Measurements from ENCODE around the gene KCNK5. TPM values are rescaled to one million over a fixed set of nuclear protein-coding genes. Genes with fewer than 3 reads are reported as not detected.

Gene KCNK5
- total and polyA plus RNA-seq, 2 experiments from 2014 or later, result 6.6 to 11.4 TPM

DNA sequence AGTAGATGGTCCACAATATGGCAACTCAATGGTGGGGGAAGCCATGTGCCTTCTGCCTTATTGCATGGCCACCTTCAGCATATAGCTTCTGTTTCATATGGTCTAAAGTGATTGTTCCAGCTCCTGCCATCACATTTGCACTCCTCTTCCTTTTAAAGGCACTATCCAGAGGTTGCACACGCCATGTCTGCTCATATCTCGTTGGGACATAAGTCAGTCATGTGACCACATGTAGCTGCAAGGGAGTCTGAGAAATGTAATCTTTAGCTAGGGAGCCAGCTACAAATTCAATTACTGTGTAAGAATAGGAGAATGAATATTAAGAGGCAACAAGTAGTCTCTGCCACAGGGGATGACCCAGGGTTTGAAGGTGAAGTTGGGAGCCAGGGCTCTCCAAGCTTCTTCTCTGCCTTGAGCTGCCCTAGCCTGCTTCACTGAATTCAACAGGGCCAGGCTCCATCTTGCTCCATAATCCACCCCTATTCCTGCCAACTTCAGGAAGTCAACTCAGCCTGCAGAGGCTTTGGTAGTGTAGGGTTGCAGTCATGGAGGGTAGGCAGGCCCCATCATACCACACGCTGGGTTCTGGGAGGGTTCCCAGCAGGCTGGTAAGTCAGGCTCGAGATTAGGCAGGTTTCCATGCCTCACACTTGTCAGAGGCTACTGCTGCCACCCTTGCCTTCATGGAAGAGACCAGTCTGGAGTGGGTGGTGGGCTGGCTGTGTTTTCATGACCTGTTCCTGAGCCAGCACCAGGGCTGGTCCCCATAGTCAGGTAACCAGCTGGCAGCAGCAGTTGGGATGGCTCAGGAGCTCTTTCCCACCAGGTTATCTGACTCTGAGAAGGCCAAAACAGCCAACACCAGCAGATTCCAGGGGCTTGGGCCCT, 57.5 kb downstream of the KCNK5 start:
- Histone ChIP-seq H3K36me3 (replicated peaks; ENCODE audit: insufficient read depth, low read depth) (no peaks in the 10 kb centered on the region), H3K27ac (no peak overlapping the region), H3K4me2 (no peak overlapping the region), H3K79me2 (no peaks in the 10 kb centered on the region), H2AFZ (no peak overlapping the region), H3K27me3 (no peaks in the 10 kb centered on the region), H3K4me1 (ENCODE audit: insufficient read depth) (no peaks in the 10 kb centered on the region), H3K9me2 (replicated peaks; ENCODE audit: insufficient read depth) (no peaks in the 10 kb centered on the region), H3K4me3 (no peak overlapping the region), H4K20me1 (ENCODE audit: insufficient read depth, poor library complexity, severe bottlenecking) (no peaks in the 10 kb centered on the region), H3K9me3 (ENCODE audit: low read depth) (peaks cover under 1% of the 10 kb centered on the region)
- 83% methylated on average over 4 of the region's 4 CpGs for WGBS (ENCODE audit: low lambda C conversion rate, missing lambda C conversion rate)
- DNase-seq (ENCODE audit: low spot score), result no peak
- TF ChIP-seq EZH2phosphoT487 (IDR thresholded peaks at IDR 0.05; ENCODE audit: low read depth, severe bottlenecking, unreplicated experiment) (no peak), EZH2 (IDR thresholded peaks at IDR 0.05; ENCODE audit: borderline replicate concordance) (no peak)
- TF ChIP-seq, protein P1, sequence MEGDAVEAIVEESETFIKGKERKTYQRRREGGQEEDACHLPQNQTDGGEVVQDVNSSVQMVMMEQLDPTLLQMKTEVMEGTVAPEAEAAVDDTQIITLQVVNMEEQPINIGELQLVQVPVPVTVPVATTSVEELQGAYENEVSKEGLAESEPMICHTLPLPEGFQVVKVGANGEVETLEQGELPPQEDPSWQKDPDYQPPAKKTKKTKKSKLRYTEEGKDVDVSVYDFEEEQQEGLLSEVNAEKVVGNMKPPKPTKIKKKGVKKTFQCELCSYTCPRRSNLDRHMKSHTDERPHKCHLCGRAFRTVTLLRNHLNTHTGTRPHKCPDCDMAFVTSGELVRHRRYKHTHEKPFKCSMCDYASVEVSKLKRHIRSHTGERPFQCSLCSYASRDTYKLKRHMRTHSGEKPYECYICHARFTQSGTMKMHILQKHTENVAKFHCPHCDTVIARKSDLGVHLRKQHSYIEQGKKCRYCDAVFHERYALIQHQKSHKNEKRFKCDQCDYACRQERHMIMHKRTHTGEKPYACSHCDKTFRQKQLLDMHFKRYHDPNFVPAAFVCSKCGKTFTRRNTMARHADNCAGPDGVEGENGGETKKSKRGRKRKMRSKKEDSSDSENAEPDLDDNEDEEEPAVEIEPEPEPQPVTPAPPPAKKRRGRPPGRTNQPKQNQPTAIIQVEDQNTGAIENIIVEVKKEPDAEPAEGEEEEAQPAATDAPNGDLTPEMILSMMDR (IDR thresholded peaks at IDR 0.05; ENCODE audit: poor library complexity), result no peak

DNA sequence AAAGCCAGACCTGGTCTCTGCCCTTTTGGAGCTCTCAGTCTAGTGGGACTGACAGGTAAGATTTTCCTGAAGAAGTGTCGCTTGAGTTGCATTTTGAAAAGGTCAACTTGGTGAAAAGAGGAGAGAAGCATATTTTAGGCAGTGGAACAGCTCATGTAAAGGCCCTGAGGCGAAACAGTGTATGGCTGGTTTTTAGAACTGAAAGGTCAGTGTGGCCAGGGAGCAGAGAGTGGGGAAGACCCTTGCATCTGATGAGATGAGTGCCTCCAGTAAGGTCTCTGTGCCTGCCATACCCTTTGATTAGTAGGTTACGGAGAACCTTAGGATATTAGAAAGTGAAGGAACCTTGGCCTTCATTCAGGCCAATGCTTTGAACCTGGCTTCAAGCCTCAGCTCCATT, 58.4 kb downstream of the KCNK5 start:
- Histone ChIP-seq H3K4me1 (ENCODE audit: insufficient read depth) (no peaks in the 10 kb centered on the region), H3K9me2 (replicated peaks; ENCODE audit: insufficient read depth) (no peaks in the 10 kb centered on the region), H4K20me1 (ENCODE audit: insufficient read depth, poor library complexity, severe bottlenecking) (no peaks in the 10 kb centered on the region), H3K4me2 (no peak overlapping the region), H3K79me2 (no peaks in the 10 kb centered on the region), H3K9me3 (ENCODE audit: low read depth) (no peaks in the 10 kb centered on the region), H3K27ac (no peak overlapping the region), H2AFZ (no peak overlapping the region), H3K36me3 (replicated peaks; ENCODE audit: insufficient read depth, low read depth) (no peaks in the 10 kb centered on the region), H3K4me3 (no peak overlapping the region), H3K27me3 (no peaks in the 10 kb centered on the region)
- 89% methylated on average over 3 of the region's 3 CpGs for WGBS (ENCODE audit: low lambda C conversion rate, missing lambda C conversion rate)
- no peak for TF ChIP-seq EZH2phosphoT487 (IDR thresholded peaks at IDR 0.05; ENCODE audit: low read depth, severe bottlenecking, unreplicated experiment)
- TF ChIP-seq, protein P1 (IDR thresholded peaks at IDR 0.05; ENCODE audit: poor library complexity), result no peak
- TF ChIP-seq EZH2 (IDR thresholded peaks at IDR 0.05; ENCODE audit: borderline replicate concordance), result no peak
- no peak for DNase-seq (ENCODE audit: low spot score)

DNA sequence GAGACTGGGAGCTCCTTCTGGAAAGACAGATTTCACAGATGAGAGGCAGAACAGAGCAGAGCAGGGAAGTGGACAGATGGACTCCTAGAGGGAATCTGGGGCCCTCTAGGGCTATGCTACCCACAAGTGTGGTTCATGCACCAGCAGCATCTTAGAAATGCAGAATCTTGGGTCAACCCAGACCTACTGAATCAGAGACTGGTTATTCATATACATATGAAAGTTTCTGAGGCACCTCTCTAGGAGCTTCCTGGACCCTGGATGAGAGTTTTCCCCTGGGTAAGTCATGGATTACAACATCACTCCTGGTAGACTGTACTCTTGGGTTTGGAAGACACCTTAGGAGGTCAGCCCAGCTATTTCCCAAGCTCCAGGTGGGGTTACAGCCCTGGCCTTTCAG, 58.9 kb downstream of the KCNK5 start:
- Histone ChIP-seq H3K4me3 (no peak overlapping the region), H3K27me3 (no peaks in the 10 kb centered on the region), H3K4me1 (ENCODE audit: insufficient read depth) (no peaks in the 10 kb centered on the region), H3K36me3 (replicated peaks; ENCODE audit: insufficient read depth, low read depth) (no peaks in the 10 kb centered on the region), H2AFZ (no peak overlapping the region), H3K79me2 (no peaks in the 10 kb centered on the region), H3K27ac (no peak overlapping the region), H3K9me3 (ENCODE audit: low read depth) (no peaks in the 10 kb centered on the region), H3K4me2 (no peak overlapping the region), H4K20me1 (ENCODE audit: insufficient read depth, poor library complexity, severe bottlenecking) (no peaks in the 10 kb centered on the region), H3K9me2 (replicated peaks; ENCODE audit: insufficient read depth) (no peaks in the 10 kb centered on the region)
- TF ChIP-seq, protein P1 (IDR thresholded peaks at IDR 0.05; ENCODE audit: poor library complexity), result no peak
- TF ChIP-seq EZH2 (IDR thresholded peaks at IDR 0.05; ENCODE audit: borderline replicate concordance) (no peak), EZH2phosphoT487 (IDR thresholded peaks at IDR 0.05; ENCODE audit: low read depth, severe bottlenecking, unreplicated experiment) (no peak)
- DNase-seq (ENCODE audit: low spot score), result no peak
